Adrenal gland (tissue), 5 donors: ENCODE data around the gene CAMK1D.

Experiments
- POLR2A ChIP-seq, 2 donors: fragments of 450-650 bp; IDR thresholded peaks; one replicate each; pipeline ENCODE4 v1.6.1; 2017; ENCODE audit warnings: antibody characterized with exemption in 2 of 2, mild to moderate bottlenecking in 2 of 2, moderate library complexity in 1 of 2
- TF ChIP-seq, protein P1 (sequence below), 6 experiments: fragments of 450-650 bp in 4 of 6; fragments of 200-600 bp in 2 of 6; sonication (generic) in 1 of 6; IDR thresholded peaks; 1 replicate in 5 of 6; 2 replicates in 1 of 6; pipeline versions ENCODE4 v1.5.1 to v1.8.0; 2016 to 2021; ENCODE audit warnings: antibody characterized with exemption in 6 of 6, mild to moderate bottlenecking in 2 of 6, moderate library complexity in 1 of 6
- donor health status: DM: no; HTN: no; CAD: no.

GRCh38 chr10:12699258-12699700, 349.9 kb downstream of the CAMK1D start:
- TF ChIP-seq, protein P1, sequence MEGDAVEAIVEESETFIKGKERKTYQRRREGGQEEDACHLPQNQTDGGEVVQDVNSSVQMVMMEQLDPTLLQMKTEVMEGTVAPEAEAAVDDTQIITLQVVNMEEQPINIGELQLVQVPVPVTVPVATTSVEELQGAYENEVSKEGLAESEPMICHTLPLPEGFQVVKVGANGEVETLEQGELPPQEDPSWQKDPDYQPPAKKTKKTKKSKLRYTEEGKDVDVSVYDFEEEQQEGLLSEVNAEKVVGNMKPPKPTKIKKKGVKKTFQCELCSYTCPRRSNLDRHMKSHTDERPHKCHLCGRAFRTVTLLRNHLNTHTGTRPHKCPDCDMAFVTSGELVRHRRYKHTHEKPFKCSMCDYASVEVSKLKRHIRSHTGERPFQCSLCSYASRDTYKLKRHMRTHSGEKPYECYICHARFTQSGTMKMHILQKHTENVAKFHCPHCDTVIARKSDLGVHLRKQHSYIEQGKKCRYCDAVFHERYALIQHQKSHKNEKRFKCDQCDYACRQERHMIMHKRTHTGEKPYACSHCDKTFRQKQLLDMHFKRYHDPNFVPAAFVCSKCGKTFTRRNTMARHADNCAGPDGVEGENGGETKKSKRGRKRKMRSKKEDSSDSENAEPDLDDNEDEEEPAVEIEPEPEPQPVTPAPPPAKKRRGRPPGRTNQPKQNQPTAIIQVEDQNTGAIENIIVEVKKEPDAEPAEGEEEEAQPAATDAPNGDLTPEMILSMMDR (IDR thresholded peaks at IDR 0.05) = no peak
- TF ChIP-seq POLR2A (IDR thresholded peaks at IDR 0.05) = no peak
